GM21367 (cell line): ENCODE results near the gene TGFBR2.

Experiments
- ATAC-seq: cut with Tn5 transposase; IDR thresholded peaks from one replicate; pipeline ENCODE4 v1.9.1; 2021; ENCODE audit not compliant: unreplicated experiment

The TGFBR2 gene

DNA sequence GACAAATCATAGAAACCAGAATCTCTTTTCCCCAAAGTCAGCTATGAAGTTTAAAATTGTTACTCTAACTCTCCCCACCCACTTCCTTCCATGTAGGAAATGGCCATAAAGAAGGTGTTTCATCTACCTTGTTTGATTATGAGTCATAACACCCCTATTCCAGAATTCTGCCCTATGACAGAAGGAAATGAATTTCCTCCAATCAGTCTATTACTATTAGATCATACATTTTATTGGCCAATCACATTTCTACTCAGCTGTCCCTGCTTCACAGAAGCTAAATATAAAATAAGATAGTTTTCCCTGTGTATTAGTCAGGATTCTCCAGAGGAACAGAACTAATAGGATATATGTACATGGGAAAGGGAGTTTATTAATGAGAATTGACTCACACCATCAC, 102.1 kb downstream of the TGFBR2 start:
- no peak for ATAC-seq

DNA sequence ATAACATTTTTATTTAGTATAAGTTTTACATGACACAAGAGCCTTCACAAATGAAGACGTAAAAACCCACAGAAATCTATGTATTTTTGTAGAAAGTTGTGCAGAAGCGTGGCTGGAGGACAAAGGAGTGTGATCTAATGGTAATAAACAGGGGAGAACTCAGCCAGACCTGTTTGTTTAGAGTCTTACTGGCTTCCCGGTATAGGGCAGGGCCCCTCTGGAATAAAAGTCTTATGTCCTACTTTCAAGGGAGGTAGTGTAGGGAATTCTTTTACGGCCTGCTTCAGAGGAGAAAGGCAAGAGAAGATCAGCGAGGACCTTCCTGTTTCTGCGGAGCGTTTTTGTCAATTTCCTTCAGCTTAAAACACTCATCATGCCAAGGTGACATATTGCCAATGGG, 103.6 kb downstream of the TGFBR2 start:
- ATAC-seq = no peak

DNA sequence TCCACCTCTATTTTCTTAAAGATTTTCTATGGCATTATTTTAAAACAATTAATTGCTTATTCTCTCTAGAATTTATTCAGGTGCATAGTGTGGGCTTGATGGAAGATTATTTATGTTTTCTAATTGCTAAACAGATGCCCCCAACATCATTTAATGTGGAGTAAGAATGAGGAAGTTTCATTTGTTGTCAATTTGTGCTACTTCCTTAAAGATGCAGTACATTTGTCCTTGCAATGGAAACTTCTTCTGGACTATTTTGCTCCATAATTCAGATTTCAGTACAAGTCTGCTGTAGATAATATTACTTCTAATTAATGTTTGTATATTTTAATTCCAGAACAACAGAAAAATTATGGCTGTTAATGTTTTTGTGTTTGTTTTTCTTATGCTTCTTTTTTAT, 104.8 kb downstream of the TGFBR2 start:
- ATAC-seq = no peak

DNA sequence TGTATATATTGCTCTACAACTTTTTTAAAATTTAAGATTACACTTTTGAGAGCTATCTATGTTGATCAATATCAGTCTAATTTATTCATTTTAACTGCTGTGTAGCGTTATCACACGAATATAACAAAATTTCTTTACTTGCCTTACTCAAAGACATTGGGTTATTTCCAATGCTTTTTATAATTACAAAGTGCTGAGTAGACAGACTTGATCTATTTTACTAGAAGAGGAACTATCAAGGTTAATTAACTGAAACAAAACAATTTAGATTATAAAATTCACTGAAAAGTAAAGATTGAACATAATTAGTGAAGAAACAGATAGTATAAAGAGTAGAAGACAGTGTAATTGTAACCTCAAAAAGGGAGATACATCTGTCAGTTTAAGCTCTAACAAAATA, 105.5 kb downstream of the TGFBR2 start:
- no peak for ATAC-seq

DNA sequence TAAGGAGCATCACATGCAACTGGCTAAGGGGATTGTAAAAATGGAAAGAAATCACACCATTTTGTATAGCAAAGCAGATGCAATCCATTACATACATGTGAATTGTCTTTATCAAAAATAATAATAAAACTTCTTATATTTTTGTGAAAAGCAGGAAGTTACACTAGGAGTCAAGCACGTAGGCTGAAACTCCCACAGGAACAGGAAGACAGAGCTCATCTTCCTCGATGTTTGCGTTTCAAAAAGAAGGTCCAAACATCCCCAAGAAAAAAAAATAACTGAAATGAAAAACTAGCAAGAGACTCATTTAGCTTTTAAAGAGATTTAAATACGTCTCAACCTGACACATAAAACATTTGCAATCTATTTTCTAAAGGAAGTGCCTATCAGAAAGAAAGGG, 106.6 kb downstream of the TGFBR2 start:
- ATAC-seq = no peak

DNA sequence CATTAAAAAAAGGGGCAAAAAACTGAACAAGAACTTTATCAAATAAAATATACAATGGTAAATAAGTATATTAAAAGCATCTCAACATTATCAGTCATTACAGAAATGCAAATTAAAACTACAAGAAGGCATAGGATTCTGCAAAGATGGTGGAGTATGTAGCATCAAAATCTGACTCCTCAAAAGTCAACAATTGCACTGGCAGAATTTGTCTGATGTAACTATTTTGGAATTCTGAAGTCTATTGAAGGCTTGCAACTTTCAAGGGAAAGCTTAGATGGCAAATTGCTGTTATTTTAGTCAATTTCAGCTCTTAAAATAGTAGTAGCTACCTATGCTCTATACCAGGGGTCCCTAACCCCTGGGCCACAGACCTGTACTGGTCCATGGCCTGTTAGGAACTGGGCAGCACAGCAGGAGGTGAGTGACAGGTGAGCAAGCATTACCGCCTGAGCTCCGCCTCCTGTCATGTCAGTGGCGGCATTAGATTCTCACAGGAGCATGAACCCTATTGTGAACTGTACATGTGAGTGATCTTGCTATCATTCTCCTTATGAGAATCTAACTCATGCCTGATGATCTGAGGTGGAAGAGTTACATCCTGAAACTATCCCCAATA, 107.6 kb downstream of the TGFBR2 start:
- no peak for ATAC-seq

DNA sequence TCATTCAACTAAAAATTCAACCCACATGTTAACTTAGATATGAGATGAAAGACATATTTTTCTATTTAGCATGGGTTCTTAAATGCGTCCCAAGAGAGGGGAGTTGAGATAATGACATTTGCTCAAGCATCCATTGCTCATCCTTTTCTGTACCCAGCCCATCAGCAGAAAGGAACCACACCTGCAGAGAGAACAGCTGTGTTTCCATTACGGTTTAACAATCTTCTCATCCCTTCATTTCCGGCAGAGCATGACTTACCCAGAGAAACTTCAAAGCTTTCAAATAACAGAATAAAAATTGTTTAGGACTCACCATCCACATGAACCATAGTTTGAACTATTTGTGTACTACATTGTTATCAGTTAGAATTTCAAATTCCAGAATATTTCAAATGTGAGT, 113.1 kb downstream of the TGFBR2 start:
- no peak for ATAC-seq

DNA sequence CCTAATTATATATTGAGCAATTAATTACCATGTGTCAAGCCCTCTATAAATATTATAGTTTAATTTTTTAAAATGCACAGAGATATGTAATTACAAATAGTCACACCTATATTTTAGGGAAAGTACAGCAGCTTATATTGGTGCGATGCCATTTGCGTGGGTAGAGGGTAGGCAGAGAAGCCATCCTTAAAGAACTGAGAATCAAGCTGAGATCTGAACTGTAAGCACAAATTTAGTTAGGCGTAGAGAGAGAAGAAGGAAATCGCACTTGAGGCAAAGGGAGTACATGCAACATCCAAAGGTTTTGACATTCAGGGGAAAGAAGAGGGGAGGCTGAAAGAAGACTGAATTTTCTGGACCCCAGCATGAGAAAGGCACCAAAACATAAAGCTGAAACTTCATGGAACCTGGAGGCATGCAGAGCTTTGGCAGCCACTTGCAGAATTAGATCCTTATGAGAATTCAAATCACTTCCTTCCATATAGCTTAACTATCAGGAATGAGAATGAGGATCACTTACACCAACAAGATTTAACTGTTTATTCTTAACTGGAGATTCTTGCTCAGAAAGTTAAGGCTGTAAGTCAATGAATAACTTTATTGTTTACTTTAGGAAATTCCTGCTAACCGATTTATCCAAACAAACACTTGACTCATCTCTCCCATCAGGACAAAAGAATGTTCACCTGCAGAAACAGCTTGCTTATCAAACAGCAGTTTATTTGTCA, 114.3 kb downstream of the TGFBR2 start:
- no peak for ATAC-seq

DNA sequence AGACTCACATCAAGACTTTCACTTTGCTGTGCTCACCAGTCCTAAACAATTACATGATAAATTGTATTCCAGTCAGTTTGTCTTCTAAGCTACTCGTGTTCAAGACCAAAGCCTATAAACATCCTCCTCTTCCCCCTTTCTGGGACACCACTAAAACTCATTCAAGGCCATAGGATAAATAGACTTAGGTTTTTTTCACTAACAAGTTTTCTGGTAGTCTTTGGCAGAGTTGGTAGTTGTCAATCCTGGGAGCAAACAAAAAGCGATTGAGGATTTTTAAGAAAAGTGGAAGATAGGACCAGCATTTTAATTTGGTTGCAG, 114.9 kb downstream of the TGFBR2 start:
- ATAC-seq = no peak

DNA sequence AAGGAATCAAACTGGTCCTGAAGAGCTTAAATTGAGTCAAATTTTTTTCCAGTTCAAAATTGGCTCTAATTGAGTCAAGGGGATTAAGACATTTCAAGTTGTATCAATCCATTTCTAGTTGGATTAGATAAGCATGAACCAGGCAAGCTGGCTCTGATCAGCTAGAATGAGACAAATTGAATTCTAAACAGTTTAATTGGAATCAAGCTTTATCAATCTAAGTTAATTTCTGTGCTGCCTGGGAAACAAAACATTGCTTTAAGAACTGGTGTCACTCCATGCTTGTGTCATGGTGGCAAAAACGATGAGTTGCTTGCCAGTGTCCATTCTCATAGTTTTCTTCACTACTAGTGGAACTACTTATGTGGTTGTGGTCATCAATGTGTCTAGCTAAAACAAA, 116.8 kb downstream of the TGFBR2 start:
- ATAC-seq = no peak

DNA sequence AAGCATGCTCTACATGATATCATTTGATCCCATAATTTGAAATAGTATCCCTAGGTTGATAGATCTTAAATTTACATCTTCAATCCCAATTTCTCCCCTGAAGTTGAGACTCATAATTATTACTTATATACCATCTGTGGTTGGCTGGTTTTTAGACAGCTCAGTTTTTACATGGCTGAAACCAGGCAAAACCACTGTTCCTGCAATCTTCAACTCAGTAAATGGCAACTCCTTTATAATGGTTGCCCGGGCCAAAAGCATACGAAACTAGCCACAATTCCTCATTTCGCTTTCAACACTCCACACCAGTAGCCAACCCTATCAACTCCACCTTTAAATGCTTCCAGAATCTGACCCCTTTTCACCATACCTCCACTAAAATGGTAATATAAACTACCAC, 118.5 kb downstream of the TGFBR2 start:
- ATAC-seq = no peak

DNA sequence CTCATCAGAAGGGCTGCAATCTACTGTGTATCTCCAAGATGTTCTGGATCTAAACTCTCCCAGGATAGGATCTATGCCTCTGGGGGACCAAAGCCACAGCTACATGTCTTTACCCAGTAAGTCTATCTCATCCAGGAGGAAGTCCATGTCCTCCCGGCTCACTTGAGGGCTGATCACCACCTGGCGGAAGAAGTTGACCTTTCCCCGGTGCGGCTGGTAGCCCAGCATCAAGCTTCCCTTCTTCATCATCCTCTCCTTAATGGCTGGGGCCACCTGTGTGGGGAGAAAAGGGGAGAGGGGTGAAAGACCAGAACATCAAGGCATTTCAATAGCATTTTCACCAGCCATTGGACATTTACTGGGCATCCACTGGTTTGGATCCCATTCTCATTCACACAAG, 121.7 kb downstream of the TGFBR2 start:
- ATAC-seq = no peak

DNA sequence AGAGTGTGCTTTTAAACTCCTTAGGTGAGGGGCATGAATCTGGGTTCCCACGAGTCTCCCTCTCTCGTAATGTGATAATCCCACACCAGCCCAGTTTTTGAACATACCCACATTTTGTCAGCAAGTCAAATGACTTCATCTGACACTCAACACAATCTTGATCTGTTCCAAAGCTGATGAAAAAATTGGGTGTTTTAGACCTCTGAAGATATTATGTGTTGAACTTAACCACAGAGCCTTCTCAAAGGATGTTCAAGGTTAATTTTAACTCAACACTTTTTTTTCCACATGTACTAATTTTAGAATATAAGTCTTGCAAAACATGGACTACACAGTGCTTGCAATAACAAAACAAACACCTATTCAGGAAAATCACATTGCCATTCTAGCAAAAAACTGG, 123.1 kb downstream of the TGFBR2 start:
- no peak for ATAC-seq

DNA sequence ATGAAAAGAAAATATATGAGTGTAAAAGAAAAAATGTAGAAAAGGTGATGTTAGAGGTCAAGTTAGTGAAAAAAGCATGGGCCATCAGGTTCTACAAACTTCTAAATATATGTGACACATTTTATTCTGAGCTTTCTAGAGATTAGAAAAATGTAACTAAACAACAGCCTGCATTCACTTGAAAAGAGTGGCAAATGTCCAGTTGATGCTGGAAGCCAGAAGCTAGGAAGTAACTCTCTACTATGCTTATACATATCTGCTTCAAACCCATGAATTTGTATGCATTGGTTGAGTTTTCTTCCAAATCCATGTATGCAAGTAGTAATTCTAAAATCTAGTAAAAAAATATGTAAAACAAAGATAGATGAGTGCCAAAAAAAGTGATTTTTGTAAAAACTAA, 123.5 kb downstream of the TGFBR2 start:
- ATAC-seq = no peak

DNA sequence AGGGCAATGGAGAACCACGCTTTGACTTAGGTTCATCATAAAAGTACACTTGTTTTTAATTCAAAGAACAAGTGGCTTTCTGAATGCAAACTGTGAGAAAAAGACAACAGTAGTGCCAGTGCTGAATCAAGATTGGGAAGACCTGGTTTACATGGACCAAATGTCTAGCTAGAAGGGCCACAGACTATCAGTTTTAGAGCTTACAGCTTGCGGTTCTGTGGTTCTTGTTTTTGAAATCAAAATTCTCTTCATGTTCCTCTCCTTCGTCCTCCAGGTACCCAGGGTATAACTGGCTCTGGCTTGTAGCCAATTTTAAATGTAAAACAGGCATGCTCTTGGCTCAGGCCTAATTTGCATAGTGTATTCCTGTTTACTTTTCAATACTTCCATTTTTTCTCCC, 124.6 kb downstream of the TGFBR2 start:
- no peak for ATAC-seq

DNA sequence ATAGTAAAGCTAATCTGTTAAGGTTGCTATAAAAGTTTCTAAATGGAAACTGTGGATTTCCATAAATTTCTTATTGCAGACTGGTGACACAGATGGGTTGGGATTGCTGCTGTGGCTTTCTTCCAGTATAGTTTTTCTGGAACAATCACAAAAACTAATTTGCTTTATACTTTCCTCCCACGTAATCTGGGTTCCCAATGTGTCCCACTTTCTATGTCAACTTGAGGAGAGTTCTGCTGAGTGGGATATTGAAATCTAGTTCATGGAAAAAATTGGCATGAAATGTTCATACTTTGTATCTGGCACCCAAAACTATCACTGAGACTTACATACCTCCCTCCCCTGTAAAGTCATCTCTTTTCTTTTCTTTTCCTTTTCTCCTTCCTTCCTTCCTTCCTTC, 126.8 kb downstream of the TGFBR2 start:
- ATAC-seq = no peak

DNA sequence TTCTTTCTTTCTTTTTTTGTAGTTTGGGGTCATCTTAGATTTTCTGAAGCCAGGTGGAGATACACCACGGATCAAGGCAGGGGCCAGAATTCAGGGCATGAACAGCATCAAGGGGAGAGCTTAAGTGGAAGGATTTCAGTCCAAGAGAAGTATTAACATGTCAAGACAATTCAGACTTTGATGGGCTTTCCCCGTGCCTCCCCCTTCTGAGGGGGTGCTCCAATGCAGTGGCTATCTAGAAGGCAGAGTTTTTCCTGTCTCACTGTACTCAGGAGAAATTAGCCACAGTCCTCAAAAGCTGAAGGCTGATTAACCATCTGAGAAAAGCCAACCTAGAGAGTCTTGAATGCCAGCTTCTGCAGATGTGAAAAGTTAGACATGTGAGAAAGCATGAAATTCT, 127.3 kb downstream of the TGFBR2 start:
- no peak for ATAC-seq

DNA sequence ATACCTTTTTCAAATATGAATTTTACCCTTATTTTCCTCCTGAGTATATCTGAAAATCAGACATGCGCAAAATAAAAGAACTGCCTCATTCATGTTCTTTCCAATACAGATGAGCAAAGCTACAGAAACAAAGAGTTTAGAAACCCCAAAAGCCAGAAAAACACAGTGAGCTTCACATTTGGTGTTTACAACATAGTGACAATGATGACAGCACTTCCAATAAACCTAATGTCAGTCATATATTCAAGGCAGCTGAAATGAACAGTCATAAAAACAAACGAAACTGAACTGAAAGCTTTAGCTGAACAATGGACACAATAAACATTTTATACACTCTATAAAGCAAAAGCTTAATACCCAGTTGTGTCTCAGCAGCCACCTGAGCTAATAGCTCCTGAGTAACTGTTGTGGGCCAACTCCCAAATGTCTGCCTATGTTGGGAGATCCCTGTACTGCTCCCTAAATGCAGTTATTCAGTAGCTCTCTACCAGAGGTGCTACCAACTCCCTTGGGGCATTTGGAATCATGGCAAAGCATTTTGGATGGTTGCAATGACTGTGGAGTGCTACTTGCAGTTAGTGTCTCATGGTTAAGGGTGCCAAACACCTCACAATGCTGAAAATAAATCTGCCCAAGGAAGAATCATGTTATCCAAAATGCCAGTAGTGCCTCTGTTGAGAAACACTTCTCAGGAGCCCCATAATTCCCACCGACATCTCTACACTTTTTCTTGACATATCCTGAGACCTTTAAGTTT, 131.5 kb downstream of the TGFBR2 start:
- ATAC-seq = no peak

DNA sequence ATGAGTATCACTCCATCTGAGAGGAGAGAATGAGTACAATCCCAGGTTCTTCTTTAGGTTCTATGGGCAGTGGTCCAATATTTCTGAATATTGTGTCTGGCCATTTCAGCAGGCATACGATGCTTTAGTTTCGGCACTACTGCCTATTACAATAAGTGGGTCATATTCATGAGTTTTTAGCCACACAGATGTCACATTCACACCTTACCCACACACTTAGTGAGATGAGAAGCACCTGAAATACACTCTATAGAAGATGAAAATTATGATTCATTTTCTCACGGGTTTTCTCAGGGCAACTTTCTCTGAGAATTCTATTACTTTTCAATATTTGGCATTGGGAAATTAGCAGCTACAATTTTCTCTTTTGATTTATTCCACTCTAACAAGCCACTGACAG, 132.2 kb downstream of the TGFBR2 start:
- no peak for ATAC-seq

DNA sequence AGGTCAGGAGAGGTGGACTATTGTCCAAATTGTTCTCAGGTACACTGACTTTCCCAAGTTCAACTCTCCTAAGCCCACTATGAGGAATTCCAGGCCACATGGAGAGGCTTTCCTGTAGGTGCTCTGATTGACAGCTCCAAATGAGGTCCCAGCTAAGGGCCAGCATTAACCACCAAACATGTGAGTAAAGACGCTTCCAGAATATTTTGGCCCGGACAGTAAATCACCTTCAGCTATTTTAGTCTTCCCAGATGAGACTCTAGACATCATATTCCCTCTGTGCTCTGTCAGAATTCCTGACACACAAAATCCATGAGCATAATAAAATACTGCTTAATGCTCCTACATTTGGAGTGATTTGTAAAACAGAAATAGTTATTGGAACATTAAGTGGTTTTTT, 135.5 kb downstream of the TGFBR2 start:
- no peak for ATAC-seq

DNA sequence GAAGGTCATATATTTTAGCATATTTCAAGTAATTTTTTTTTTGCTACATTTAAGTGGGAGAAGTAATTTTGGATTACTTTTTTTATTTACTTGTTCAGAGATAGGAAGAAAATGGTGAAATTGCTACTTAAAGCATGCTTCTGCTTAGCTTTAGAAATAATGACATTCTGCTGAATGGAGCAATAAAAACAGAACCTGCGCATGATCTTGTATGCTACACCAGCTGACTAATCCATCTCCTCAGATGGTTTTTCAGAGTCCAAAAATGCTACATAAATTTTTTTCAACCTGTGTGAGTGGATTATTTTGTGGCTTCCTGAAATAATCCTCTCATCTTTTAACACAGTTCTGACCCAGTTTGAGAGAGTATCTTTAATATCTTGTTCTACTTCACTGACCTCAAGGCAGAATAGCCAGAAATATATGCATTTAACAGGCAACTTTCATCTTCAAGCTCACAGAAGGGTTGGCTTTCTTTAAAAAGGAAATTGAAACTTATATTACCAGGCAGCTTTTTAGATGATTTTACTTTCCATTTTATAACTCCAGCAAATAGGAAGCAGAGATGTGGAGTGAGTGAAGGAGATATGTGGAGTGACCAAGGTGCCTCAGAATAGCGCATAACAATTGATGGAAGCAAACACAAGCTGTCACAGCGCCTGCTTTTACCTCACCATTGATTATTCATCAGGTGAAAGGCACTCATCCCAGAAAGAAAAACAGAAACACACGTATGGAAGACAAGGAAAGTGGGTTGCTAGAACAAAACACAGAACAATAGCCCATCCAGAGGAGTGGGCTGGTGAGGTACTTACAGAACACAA, 136.6 kb downstream of the TGFBR2 start:
- no peak for ATAC-seq
